ENCODE measurements around the gene FLT4. TPM values are rescaled to one million over a fixed set of nuclear protein-coding genes. Genes with fewer than 3 reads are reported as not detected.

FLT4 gene
- total RNA-seq, 1 donor from 2014 or later = 7.7 TPM

DNA sequence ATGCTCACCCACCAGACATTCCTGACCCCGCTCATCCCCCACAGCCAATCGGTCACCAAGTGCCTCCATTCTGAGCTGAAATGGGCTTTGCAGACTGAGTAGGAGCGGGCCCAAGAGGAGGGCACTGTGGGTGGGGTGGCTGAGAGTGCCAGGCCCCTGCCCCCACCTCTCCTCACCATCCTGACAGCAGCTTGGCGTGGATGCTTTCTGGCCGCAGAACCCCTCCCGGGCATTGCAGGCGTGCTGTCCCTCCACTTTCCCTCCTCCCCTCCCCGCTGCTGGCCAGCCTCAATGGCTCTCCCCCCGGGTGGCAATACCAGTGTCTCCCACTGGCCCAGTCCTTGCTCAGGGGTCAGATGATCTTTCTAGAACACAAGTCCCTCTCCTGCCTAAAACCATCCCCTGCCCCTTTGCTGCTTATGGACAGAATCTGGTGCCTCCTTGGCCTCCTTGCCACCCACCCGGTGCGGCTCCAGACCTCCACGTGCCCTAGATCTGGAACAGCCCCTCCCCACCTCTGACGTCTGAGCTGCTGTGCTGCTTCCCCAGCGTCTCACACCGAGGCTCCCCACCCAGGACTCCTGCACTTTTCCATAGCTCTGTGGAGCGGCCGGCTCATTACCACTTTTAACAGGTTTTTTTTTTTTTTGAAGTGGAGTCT, 6.1 kb downstream of the FLT4 start:
- DNase-seq (ENCODE audit: low spot score) (peak; percentile 24), ATAC-seq (no peak)

DNA sequence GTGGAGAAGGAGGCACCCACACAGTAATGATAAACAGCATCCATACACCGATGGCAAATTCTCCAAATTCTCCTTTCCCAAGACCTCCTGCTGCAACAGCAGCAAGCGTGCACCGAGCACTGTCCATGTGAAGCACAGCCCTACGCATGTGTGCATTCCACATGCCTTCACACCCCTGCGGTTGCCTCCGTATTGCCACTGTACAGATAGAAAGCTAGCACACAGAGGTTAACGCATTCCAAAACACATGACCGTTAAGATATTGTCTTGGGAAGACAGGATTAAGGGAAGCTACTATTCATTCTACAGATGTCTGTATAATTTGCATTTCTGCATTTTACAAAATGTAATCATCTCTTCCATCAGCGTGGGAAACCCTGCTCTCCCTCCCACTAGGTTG, 6.6 kb downstream of the FLT4 start:
- ATAC-seq (no peak), DNase-seq (ENCODE audit: low spot score) (no peak)

DNA sequence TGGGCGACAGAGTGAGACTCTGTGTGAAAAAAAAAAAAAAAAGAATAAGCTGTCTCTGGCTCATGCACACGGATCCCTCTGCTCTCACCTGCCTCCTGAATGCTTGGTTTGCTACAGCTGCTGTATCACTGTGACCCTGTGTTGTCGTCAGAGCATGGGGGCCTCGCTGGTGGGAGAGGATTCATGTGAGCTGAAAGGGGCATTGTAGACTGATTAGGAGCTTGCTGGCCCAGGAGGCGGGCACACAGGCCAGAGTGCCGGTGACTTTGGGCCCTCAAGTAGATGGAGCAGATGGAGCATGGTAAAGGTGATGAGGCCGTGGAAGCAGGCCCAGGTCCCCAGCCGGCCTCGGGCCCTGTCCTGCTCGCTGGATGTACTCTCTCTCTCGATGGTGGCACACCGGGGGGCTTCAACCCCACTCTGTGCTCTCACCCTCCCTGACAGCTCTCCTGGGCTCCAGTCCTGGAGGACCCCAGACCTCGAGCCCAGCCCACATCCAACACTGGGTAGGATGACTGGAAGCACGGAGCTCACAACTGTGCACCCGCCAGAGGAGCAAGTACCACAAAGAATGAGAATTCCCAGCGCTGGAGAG, 7.1 kb downstream of the FLT4 start:
- ATAC-seq (no peak), DNase-seq (ENCODE audit: low spot score) (no peak)

DNA sequence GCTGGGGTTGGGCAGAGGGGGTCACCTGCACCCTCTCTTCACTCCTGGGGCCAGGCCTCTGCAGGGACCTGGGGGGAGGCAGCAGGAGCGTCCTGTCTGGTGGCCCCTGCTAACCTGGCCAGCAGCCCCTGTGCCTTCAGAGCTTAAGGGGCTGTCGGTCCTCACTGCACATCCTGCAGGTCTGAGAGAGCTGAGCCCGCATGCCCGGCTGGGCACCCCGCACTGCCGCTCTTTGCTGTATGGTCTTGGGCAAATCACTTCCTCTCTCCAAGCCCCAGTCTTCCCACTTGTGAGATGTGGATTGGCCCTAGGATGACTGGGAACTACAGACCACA, 7.9 kb downstream of the FLT4 start:
- no peak for DNase-seq (ENCODE audit: low spot score)
- ATAC-seq = no peak

DNA sequence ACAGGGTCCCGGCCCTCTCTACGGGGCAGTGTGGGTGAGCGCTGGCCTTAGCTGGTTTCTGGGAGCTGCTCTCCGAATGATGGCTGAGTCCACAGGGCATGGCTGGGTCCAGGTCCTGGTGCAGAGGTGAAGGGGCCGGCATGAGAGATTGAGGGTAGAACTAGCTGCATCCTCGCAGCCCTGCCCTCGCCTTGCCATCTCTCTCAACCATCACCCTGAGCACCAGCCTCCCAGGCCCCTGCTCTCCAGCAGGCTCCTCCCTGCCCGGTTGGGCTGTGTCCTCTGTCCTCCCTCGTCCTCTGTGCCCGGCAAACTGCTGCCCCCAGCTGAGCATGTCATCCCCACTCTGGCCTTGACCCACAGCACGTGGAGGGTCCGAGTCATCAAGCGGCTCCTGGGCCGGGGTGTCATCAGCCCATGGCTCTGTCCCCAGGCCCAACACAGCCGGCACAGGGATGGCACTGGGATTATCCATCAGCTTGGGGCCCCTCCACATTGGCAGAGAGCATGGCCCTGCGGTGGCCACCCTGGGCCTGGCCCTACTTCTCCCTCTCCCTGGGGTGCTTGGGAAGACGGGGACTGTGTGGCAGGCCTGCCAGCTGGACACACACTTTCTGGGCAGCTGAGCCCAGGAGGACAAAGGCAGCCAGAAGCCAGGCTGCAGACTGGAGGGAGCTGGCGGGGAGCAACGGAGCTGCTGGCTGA, 8.4 kb downstream of the FLT4 start:
- ATAC-seq = no peak
- peak; percentile 38 for DNase-seq (ENCODE audit: low spot score)

DNA sequence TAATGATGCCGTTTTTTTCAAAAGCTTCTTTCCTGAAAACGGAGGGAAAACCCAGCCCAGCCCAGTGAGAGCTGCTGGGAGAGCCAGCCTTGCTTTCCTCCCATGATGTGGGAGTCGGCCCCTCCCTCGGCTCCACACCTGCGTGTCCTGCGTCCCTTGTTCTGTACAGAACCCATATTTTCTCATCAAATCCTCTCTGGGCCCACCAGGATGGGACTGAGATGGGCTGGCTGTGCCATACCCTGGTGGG, 8.9 kb downstream of the FLT4 start:
- ATAC-seq = no peak
- DNase-seq (ENCODE audit: low spot score) = no peak

DNA sequence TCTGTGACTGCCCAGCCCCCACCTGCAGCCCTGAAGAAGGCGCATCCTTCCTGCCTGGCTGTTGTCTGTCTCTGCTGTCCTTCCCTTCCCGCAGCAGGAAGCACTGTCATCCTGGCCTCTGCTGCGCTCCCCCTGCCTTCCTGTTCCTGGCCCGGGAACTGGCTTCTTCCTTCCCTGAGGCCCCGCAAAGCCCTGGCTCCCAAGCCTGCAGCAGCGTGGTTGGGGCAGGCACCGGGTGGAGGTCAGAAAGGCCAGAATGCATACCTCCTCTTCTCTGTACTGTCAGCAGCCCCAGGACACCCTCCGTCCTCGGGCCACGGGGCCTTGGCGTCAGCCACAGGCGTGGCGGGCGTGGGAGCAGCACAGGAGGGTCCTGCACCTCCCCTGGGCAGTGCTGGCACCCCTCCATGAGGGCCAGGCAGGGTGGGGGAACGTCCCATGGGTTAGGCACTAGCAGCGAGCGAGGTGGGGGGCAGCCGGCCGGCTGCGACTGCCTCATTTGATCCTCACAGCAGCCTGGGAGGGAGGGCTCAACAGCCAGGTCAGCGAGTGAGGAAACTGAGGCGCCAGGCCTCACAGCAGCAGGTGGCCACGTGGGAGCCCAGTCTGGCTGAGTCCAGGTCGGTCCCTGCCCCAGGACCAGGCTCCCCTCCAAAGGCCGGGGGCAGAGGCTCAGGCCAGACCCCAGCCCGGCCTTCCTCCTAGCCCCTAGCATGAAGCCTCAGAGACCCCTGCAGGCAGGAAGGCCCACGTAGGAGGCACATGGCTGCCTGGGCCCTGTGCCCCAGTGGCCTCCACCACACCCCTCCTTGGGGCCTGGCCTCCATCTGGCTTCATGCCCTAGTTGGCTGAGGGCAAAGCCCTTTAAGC, 9.4 kb downstream of the FLT4 start:
- ATAC-seq (peak; percentile 32), DNase-seq (ENCODE audit: low spot score) (peak; percentile 42)

DNA sequence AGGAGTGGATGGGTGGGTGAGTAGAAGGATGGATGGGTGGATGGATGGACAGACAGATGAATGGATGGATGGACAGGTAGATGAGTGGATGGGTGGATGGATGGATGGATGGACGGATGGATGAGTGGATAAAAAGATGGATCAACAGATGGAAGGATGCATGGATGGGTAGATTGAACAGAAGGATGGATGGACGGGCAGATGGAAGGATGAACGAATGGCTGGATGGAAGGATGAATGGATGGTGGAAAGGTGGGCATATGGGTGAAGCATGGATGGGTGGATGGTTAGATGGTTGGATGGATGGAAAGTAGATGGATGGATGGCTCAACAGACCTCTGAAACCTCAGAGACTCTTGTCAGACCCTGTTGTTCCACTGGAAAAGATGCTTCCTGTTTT, 10.1 kb downstream of the FLT4 start:
- ATAC-seq (no peak), DNase-seq (ENCODE audit: low spot score) (no peak)

DNA sequence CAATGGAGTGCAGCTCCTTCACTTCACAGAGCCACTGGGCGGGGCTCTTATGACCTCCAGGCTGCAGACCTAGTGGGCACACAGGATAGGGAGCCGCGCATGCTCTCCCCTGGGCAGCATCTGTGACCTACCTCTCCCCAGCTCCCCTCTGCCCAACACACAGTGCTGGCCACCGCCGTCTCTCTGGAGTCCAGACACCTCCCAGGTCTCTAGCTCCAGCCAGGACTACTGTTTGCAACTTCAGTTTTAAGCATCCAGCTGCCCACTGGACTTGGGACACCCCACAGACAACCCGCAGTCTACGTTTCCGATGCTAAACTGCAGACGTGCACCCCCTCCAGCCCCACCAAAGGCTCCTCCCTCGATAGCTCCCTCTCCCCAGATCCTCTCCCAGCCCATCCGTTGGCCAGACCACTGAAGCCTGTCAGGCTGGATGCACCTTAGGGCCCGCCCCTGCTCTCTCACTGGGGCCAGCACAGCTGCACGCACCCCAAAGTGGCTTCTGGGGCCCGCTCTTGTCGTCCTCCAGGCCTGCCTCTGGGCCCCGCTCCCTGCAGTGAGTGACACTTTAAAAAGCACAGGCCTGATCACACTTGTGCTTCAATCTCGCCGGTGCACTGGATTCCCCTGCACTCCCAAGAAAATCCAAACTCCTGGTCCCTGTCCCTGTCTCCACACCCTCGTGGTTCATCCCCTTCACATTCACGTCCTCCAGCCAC, 11.3 kb downstream of the FLT4 start:
- DNase-seq (ENCODE audit: low spot score) (no peak), ATAC-seq (no peak)

DNA sequence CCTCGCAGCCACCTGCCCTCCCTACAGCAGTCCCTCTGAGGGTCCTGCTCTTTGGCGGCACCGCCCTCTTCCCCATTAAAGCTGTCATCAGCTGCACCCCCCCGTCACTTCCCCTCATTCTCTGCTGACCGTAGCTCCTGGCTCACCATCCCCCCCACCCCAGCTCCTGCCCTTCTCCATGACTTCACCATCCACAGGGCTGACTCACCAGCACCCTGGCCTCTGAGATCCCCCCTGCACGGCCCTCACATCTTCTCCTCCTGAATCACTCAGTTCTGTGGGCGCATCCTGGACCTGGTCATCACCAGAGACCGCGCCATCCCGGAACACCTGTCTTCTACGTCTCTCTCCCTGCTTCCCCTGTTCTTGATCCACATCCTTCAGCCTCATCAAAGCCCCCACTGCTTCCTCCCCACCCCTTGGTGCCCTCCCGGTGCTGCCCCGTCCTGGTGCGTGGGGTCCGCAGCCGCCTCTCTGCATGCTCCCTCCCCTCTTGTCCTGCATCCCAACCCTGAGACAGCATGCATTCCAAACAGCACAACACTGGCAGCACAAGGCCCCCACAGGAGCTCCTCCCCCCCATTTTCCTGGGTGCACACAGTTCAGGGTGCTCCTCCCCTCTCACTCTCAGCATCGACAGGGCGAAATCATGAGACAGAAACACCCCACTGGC, 12.9 kb downstream of the FLT4 start:
- no peak for DNase-seq (ENCODE audit: low spot score)
- ATAC-seq = no peak

DNA sequence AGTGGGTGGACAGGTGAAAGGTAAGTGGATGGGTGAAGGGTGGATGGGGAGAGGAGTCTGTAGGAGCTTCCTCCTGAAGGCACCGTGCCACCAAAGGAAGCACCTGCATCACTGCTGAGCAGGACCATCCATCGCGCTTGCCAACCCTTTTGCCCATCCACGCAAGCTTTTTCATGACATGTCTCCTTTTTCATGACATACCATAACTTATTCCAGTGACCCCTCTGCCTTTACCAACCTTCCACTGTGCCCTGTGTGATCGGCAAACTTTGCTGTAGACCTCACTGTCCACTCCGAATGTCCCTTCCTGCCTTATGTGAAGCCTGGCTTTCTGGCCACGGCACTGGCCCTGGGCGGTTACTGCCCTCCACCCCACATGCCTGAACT, 13.4 kb downstream of the FLT4 start:
- no peak for DNase-seq (ENCODE audit: low spot score)
- ATAC-seq = no peak

DNA sequence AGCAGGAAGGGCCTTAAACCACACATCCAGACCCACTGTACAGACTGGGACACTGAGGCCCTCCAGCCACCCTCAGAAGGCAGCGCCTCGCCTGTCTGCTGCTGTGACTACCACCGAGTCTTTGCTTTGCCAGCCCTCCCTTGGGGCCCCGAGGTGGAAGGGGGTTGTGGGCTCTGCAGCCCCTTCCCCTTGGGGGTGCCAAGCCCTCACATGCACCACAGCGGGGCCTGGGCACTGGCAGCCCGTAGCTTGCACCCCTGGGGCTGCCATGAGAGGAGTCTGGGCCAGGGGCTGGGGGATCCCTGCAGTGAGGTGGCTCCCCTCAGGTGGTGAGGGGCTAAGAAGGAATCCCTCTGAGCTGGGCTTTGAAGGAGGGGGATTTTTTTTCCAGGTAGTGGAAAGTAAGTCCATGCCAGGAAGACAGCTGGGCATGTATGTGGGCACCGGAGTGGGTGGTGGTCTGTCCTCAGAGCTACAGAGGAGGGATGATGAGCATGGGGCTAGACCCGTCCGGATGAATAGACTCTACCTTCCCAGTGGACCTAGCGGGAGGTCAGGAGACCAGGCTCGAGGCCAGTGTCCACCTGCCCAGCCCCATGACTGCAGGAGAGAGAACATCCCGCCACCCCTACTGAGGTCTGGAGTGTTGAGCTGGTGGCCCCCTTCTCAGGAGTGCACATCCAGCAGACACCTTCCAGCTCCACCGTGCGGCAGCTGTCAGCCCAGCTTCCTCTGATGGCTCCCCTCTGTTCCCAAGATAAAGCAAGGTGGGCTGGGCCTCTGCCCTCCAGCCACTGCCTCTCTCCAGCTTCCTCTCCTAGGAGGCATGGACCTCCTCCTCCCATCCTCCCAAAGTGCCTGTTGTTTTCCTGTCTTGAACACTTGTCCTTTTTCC, 15.9 kb downstream of the FLT4 start:
- ATAC-seq = no peak

DNA sequence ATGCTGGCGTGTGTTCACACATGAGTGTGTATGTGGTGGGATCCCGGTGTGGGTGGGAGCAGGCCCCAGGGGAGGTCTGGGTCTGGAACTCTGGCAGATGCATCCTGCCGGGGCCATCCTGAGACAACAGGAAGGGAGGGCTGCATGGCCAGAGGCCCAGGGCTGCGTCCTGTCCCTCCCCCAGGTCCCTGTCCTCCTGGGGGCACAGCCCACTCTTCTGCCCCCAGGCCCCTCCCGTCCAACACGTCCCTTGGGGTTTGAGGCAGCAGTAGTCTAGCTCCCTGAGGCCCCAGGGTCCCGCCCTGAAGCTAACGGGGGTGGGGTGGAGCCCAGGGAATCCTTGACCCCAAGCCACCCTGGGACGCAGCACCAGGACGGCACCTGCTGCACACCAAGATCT, 16.6 kb downstream of the FLT4 start:
- DNase-seq (ENCODE audit: low spot score) (no peak), ATAC-seq (peak; percentile 17)

More for the DNA sequence above, 15.9 kb downstream of the FLT4 start:
- DNase-seq (ENCODE audit: low spot score) = no peak

DNA sequence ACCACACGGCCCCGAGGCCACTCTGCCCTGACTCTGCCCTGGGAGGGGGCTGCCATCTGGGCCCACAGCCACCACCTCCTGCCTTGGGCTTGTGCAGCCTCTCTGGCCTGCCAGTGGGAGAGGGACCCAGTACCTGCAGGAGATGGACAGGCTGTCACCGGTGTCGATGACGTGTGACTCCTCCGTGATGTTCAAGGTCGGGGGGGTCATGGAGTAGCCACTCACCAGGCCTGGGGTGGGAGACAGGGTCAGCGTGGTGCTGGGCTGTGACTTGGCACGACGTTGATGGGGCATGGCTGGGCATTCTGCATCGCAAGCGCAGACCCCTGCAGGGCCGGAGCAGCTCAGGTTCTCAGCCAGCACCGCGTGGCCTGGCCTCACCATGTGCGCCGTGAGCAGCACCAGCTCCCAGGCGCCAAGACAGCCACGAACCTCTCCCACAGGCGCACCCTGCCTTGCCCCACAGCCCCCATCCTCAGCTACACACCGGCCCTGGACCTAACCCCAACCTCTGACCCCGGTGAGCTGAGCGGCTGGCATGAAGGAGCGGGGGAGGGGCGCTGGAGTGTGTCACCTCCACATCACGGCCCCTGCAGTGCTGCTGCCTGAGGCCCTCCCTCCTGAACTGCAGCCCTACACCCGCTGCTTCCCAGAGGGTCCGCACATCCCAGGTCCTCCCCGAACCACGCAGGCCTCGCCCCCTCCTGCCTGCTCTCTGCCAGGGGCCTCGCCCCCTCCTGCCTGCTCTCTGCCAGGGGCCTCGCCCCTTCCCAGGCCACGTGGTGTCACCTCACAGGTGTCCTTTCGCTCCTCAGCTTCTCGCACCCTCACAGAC, 17.6 kb downstream of the FLT4 start:
- DNase-seq (ENCODE audit: low spot score) (no peak), ATAC-seq (no peak)

DNA sequence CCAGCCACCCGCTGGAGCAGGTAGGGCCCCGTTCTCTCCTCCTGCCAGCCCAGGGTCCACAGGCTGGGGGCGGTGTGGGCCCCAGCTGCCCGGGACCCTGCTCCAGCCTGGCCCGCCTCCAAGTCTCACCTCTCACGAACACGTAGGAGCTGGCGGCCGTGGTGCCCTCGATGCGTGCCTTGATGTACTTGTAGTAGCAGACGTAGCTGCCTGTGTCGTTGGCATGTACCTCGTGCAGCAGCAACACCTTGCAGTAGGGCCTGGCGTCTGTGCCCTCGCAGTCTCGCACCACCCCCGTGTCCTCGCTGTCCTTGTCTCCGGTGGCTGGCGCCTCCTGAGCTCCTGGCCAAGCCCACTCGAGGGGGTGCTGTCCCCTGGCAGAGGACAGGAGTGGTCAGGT, 19.0 kb downstream of the FLT4 start:
- DNase-seq (ENCODE audit: low spot score) (no peak), ATAC-seq (no peak)

DNA sequence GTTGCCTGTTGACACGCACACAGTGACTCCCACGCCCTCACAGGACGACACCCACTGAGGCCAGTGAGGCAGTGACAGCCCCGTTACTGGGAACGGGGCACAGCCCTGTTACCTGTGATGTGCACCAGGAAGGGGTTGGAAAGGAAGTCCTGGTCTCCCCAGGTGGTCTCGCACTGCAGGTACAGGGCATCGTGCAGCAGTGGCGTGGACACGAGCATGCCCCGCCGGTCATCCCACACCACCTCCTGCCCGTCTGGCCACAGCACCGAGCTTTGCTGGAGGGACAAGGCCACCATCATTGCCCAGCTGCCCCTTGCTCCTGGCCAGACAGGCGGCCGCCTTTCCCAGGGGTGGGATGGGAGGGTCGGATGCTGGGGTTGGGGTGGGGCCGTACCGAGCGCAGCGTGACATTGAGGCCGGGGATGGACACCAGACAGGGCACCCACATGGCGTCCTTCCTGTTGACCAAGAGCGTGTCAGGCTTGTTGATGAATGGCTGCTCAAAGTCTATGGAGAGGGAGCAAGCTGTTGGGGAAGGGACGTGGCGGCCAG, 19.5 kb downstream of the FLT4 start:
- DNase-seq (ENCODE audit: low spot score) (no peak), ATAC-seq (no peak)

DNA sequence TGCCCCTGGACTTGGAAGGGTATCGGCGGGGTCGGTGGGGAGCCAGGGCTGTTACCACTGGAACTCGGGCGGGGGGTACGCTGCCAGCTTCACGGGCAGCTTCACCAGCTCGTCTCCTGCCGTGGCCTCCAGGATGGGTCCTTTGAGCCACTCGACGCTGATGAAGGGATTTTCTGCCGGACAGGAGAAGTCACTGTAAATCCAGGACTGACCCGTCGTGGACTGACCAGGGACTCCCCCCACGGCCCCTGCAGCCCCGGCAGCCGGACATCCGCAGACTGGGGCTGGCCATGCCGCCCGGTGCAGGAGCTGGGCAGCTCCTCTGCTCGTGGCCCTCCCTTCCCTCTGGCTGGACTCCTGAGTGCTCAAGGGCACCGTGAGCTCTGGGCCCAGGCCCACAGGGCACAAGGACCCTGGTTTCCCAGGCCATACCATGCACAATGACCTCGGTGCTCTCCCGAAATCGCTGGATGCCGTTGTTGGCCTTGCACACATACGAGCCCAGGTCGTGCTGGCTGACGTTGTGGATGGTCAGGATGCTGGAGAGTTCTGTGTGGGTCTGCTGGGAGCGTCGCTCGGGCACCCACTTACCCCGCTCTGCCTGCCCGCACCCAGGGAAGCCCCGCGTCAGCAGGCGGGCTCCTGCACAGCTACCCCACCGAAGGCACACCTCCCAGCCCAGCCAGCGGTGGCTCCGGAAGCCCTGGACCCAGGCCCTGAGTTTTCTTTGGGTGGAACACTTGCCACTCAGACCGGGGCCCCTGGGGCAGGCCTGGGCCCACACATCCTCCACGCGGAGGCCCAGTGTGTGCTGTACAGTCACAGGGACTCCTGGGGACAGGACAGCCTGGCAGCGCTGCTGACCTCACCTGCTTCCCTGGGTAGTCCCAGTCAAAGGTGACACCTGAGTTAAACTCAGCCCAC, 20.3 kb downstream of the FLT4 start:
- no peak for ATAC-seq
- DNase-seq (ENCODE audit: low spot score) = no peak

Data from left lobe of liver (tissue), 2 donors.